ENCODE results near the gene SPANXN3.

DNA sequence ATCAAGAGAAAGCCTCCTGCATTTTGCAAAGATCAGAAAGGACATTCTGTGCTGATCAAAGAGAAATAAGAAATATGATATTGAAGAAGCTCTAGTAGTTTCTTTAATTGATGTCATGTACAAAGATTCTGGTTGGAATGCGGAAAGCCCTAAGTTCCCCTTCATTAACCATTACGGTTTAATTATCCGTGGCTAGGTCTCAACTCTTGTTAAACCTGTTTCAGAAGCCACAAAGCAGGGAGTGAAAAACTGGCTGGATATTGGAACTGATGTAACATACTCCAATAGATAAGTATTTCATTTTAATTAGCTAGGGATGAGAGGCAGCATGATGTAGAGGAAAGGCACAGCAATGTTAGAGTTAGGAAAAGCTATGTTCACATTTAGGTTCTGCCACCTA, 55.7 kb downstream of the SPANXN3 start:
- TF ChIP-seq, protein P1, sequence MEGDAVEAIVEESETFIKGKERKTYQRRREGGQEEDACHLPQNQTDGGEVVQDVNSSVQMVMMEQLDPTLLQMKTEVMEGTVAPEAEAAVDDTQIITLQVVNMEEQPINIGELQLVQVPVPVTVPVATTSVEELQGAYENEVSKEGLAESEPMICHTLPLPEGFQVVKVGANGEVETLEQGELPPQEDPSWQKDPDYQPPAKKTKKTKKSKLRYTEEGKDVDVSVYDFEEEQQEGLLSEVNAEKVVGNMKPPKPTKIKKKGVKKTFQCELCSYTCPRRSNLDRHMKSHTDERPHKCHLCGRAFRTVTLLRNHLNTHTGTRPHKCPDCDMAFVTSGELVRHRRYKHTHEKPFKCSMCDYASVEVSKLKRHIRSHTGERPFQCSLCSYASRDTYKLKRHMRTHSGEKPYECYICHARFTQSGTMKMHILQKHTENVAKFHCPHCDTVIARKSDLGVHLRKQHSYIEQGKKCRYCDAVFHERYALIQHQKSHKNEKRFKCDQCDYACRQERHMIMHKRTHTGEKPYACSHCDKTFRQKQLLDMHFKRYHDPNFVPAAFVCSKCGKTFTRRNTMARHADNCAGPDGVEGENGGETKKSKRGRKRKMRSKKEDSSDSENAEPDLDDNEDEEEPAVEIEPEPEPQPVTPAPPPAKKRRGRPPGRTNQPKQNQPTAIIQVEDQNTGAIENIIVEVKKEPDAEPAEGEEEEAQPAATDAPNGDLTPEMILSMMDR (IDR thresholded peaks at IDR 0.05): no peak
- TF ChIP-seq EZH2 (IDR thresholded peaks at IDR 0.05) (no peak), EZH2phosphoT487 (IDR thresholded peaks at IDR 0.05) (no peak)

Data from neural progenitor cell (in vitro differentiated cells).